ENCODE measurements around the gene TCF7.

Gene TCF7

GRCh38 chr5:134132372-134133187, 18.1 kb downstream of the TCF7 start:
- DNase-seq: peak; percentile 50

DNA sequence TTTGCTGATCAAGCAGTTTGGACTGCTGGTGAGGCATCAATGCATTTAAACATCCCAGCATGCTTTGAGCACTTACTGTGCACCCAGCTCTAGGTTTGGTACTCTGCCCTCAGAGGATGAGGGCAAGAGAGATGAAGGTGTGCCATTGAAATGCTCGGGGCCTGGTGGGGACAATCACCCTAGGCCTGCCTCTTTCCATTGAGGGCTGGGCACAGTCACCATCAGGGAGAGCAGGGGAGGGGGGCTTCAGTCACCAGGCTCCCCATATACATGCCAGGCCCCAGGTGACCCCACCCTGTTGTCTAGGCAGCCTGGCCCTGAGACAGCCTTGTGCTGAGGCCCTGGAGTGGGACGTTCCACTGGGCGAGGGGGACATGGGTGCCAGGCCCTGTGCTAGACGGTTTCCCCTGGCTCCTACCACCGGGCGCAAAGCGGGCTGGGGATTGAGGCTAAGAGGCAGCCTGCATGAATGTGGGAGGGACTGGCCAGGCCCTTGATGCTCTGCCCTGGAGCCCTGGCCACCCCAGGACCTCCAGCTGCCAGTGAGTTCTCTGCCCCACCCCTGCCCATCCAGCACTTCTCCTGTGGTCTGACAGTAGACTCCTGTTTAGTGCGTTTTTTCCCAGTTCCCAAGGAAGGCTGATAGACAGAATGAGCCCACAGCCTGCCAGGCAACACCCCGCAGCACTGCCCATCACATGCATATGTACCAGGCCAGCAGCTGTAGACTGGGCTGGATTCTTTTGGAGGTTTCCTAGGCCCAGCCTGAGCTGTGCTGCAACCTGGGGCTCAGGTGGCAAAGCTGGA, 18.9 kb downstream of the TCF7 start:
- DNase-seq: peak; percentile 3

- DNase-seq: no peak
Observed at GRCh38 chr5:134133995-134134541, 19.6 kb downstream of the TCF7 start.

GRCh38 chr5:134135091-134135655, 20.7 kb downstream of the TCF7 start:
- no peak for DNase-seq

DNA sequence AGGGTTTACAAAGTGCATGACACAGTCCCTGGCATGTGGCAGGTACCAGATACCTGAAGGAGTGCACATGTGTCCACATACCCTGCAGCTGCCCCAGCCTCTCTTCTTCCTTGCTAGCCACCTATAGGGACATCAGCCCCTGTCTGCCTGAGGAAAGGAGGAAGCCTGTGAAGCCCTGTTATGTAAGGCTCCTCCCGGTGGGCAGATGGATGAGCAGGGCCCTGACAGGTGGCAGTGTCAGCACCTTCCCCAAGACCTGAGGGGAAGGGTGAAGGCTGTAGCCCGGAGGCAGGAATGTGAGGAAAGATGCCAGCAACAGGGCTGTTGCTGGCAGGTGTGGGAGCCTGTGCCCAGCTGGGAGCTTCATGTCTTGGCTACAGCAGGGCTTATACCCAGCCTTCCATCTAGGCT, 21.7 kb downstream of the TCF7 start:
- peak; percentile 1 for DNase-seq

- peak; percentile 2 for DNase-seq
Observed at GRCh38 chr5:134136771-134137170, 22.3 kb downstream of the TCF7 start.

- no peak for DNase-seq
Observed at GRCh38 chr5:134138416-134139376, 24.2 kb downstream of the TCF7 start.

DNA sequence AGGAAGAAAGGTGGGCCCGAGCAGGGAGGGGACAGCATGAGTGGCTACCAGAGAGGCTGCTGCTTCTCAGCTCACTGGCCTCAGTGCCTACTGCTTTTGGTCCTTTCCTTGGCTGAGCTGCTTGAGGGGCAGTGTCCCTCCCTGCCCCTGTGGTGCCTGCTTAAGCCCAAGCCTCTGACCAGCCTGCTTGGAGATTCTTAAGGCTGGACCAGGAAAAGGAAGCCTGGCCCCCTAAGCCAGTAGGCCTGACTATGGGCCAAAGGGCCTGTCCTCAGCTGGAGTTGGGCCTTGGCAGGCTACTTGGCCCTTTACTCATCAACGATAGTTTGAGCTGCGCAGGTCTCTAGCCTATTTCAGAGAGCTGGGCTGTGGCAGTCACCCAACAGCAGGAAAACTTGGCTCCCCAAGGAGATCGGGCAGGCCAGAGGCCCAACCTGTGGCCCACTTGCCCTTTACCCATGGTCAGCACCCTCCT, 24.9 kb downstream of the TCF7 start:
- DNase-seq: no peak

GRCh38 chr5:134139891-134140469, 25.5 kb downstream of the TCF7 start:
- DNase-seq: no peak

- DNase-seq: no peak
Observed at GRCh38 chr5:134140530-134141201, 26.2 kb downstream of the TCF7 start.

GRCh38 chr5:134141331-134142050, 27.0 kb downstream of the TCF7 start:
- DNase-seq: no peak

DNA sequence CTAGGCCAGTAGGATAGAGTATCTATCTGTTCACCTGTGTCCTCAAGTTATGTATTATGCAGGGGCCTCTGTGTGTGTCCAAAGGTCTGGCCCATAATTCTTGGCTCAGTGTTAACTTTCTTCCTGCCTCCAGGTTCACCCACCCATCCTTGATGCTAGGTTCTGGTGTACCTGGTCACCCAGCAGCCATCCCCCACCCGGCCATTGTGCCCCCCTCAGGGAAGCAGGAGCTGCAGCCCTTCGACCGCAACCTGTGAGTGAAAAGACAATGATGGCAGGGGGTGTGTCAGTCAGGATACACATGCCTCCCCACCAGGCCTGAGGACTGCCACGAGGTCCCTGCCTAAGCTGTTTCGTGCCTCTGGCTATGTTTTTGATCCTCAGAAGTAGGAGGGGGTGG, 27.6 kb downstream of the TCF7 start:
- DNase-seq: no peak

- no peak for DNase-seq
Observed at GRCh38 chr5:134142806-134143205, 28.3 kb downstream of the TCF7 start.

- no peak for DNase-seq
Observed at GRCh38 chr5:134143431-134143830, 28.9 kb downstream of the TCF7 start.

DNA sequence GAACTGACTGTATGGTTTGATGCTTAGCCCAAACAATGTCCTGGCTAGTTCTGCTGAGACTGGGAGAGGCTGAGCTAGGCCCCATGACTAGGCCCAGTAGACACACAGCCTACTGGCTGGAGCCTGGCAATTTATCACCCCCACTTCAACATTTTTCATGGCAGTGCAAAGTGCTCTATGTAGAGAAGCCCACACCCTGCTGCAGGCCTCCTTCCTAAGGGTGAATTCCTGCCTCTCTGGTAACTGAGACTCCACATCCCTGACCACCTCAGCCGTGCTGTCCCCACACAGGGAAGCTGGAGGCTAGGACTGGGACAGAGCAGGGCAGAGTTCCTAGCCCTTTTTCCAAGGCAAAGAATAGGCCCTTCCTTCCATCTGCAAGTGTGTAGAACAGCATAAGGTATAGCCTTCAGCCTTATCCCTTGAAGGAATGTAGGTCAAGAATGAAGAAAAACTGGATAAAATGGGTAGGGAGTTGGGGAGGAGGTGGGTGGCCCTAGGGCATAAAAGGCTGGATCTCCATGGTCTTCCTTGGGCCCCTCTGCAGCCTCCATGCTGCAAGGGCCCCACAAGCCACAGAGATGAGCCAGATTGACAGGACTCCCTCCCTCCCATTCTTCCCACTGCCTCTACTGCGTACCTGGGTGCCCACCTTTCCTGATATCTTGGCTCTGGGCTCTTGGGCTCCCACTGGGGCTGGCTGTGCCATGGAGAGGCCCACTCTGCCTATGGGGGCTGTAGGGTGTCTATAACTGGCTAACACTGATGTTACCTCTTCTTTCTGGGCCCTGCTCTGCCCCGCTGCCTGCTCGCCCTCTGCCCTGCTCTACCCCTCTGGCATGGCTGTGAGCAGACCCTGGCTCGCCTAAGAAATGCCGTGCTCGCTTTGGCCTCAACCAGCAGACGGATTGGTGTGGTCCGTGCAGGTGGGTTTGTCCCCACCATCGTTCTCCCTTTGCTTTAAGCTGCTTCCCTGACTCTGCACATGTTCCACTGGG, 29.8 kb downstream of the TCF7 start:
- no peak for DNase-seq

GRCh38 chr5:134145041-134145757, 30.7 kb downstream of the TCF7 start:
- DNase-seq: no peak

GRCh38 chr5:134145779-134146581, 31.5 kb downstream of the TCF7 start:
- peak; percentile 82 for DNase-seq
